Measurements from ENCODE around the gene GABRB2.
A peak's percentile ranks its signal among the peaks of the same experiment; 100 is the strongest.

The GABRB2 gene

GRCh38 chr5:161283296-161283695 is 263.2 kb downstream of the GABRB2 start:
- no peak for TF ChIP-seq CTCF (IDR thresholded peaks at IDR 0.05; ENCODE audit: borderline replicate concordance, insufficient read depth, low read depth, low read length)

GRCh38 chr5:161278739-161279660 is 267.5 kb downstream of the GABRB2 start:
- no peak overlapping the region for H3K4me3 ChIP-seq (ENCODE audit: low read depth, low read length)
- peak; percentile 25; the same call in 1 of the 2 replicates for TF ChIP-seq CTCF (IDR thresholded peaks at IDR 0.05; ENCODE audit: borderline replicate concordance, insufficient read depth, low read depth, low read length)

More at GRCh38 chr5:161283296-161283695, 263.2 kb downstream of the GABRB2 start:
- no peak overlapping the region for H3K4me3 ChIP-seq (ENCODE audit: low read depth, low read length)

- no peak overlapping the region for H3K4me3 ChIP-seq (ENCODE audit: low read depth, low read length)
- TF ChIP-seq CTCF (IDR thresholded peaks at IDR 0.05; ENCODE audit: borderline replicate concordance, insufficient read depth, low read depth, low read length), result no peak
Measured at GRCh38 chr5:161277011-161277410, 269.5 kb downstream of the GABRB2 start.

- no peak for TF ChIP-seq CTCF (IDR thresholded peaks at IDR 0.05; ENCODE audit: borderline replicate concordance, insufficient read depth, low read depth, low read length)
- no peak overlapping the region for H3K4me3 ChIP-seq (ENCODE audit: low read depth, low read length)
Measured at GRCh38 chr5:161274951-161275350, 271.6 kb downstream of the GABRB2 start.

GRCh38 chr5:161273410-161273809 is 273.1 kb downstream of the GABRB2 start:
- no peak for TF ChIP-seq CTCF (IDR thresholded peaks at IDR 0.05; ENCODE audit: borderline replicate concordance, insufficient read depth, low read depth, low read length)
- no peak overlapping the region for H3K4me3 ChIP-seq (ENCODE audit: low read depth, low read length)

- no peak overlapping the region for H3K4me3 ChIP-seq (ENCODE audit: low read depth, low read length)
- no peak for TF ChIP-seq CTCF (IDR thresholded peaks at IDR 0.05; ENCODE audit: borderline replicate concordance, insufficient read depth, low read depth, low read length)
Measured at GRCh38 chr5:161271816-161272215, 274.7 kb downstream of the GABRB2 start.

- no peak for TF ChIP-seq CTCF (IDR thresholded peaks at IDR 0.05; ENCODE audit: borderline replicate concordance, insufficient read depth, low read depth, low read length)
- no peak overlapping the region for H3K4me3 ChIP-seq (ENCODE audit: low read depth, low read length)
Measured at GRCh38 chr5:161269125-161269524, 277.4 kb downstream of the GABRB2 start.

All from GM12875 (cell line).